Panc1 (cell line): ENCODE results near the gene RPN1. TPM values are rescaled to one million over a fixed set of nuclear protein-coding genes. Genes with fewer than 3 reads are reported as not detected.

Experiments
- ATAC-seq: fragments of 200-7000 bp; cut with Tn5 transposase; 2 replicates; pipeline ENCODE4 v1.9.1; 2020; ENCODE audit warnings: mild to moderate bottlenecking, moderate library complexity
- BruUV-seq: library from RNA; stranded (reverse); fragments of 400-500 nt; replicated peaks from 2 replicates; lab custom pipeline; 2021; lab: Mats Ljungman, UMichigan
- CTCF ChIA-PET: fragments of 300-600 bp; sonication (Branson Sonifier 250); formaldehyde crosslinking; loops from one replicate; lab custom pipeline; 2022; ENCODE audit warnings: antibody characterized with exemption; lab: Charles Lee
- POLR2A ChIA-PET: fragments of 300-600 bp; sonication (Branson Sonifier 250); formaldehyde crosslinking; loops from one replicate; lab custom pipeline; 2022; ENCODE audit warnings: antibody characterized with exemption; lab: Charles Lee
- DNase-seq: peaks from one replicate; pipeline ENCODE4 v3.0.0-alpha.2; 2010; ENCODE audit warnings: low read depth, low spot score
- H3K27ac ChIP-seq: 2 replicates; pipeline ENCODE4 v1.5.1; 2011; ENCODE audit warnings: mild to moderate bottlenecking, low read length, inconsistent platforms
- H3K27me3 ChIP-seq: fragments of 200-500 bp; sonication (Bioruptor generic); 2 replicates; pipeline ENCODE4 v1.6.0; 2014; ENCODE audit warnings: low read length, inconsistent platforms; ENCODE audit not compliant: control insufficient read depth, insufficient read depth
- H3K36me3 ChIP-seq: fragments of 200-500 bp; sonication (Bioruptor generic); 2 replicates; pipeline ENCODE4 v1.5.1; 2014; ENCODE audit warnings: inconsistent platforms, mild to moderate bottlenecking, low read length, moderate library complexity; ENCODE audit not compliant: control insufficient read depth, insufficient read depth
- H3K4me1 ChIP-seq: 2 replicates; pipeline ENCODE4 v1.5.1; 2011; ENCODE audit warnings: inconsistent platforms, mild to moderate bottlenecking, low read length, moderate library complexity; ENCODE audit not compliant: control insufficient read depth, insufficient read depth
- H3K4me3 ChIP-seq, 2 experiments: 2 replicates each; pipeline ENCODE4 v1.5.1; 2011 to 2012; ENCODE audit warnings: low read depth in 2 of 2, low read length in 2 of 2, mild to moderate bottlenecking in 2 of 2, inconsistent platforms in 1 of 2, moderate library complexity in 1 of 2
- H3K9me3 ChIP-seq: fragments of 200-500 bp; sonication (Bioruptor generic); 2 replicates; pipeline ENCODE4 v1.5.1; 2014; ENCODE audit warnings: low read depth, mild to moderate bottlenecking, inconsistent platforms, low read length, moderate library complexity; ENCODE audit not compliant: control insufficient read depth, insufficient read depth
- CTCF ChIP-seq: fragments of 450-650 bp; IDR thresholded peaks from 2 replicates; pipeline ENCODE4 v1.5.1; 2017; ENCODE audit warnings: mild to moderate bottlenecking
- POLR2AphosphoS5 ChIP-seq: IDR thresholded peaks from 2 replicates; pipeline ENCODE4 v1.6.1; 2012; ENCODE audit warnings: mild to moderate bottlenecking, low read depth, low read length, moderate library complexity
- REST ChIP-seq, 2 experiments: IDR thresholded peaks; 2 replicates each; pipeline ENCODE4 v1.6.1; 2011 to 2012; ENCODE audit warnings: low read depth in 2 of 2, control low read depth in 1 of 2, low read length in 1 of 2, mild to moderate bottlenecking in 1 of 2, moderate library complexity in 1 of 2; ENCODE audit not compliant: insufficient read depth in 1 of 2
- SIN3A ChIP-seq: IDR thresholded peaks from 2 replicates; pipeline ENCODE4 v1.6.1; 2012; ENCODE audit warnings: low read depth, mild to moderate bottlenecking, low read length, moderate library complexity, borderline replicate concordance; ENCODE audit not compliant: insufficient read depth
- TCF7L2 ChIP-seq: IDR thresholded peaks from 2 replicates; pipeline ENCODE4 v1.6.1; 2011; ENCODE audit warnings: mild to moderate bottlenecking, low read depth, low read length, inconsistent platforms
- in situ Hi-C: cut with HindIII; loops from 2 replicates; pipeline ENCODE4 v1.10.0; 2016; ENCODE audit warnings: low sequenced_read_pairs, low pct_unique_long_range_greater_than_20kb
- intact Hi-C: fragments of 100-400 bp; cut with micrococcal nuclease; formaldehyde crosslinking; loops from one replicate; pipeline ENCODE4 v1.10.0; 2022; ENCODE audit not compliant: unreplicated experiment
- total RNA-seq: library from RNA; stranded (reverse); gene quantifications from one replicate; pipeline ENCODE4 v1.2.1, GENCODE V29; 2021; ENCODE audit not compliant: unreplicated experiment

The RPN1 gene
- total RNA-seq, 1 experiment from 2014 or later, result 320 TPM

- ATAC-seq (peak; percentile 24), DNase-seq (no peak)
- no TSS peak for BruUV-seq
- POLR2A ChIA-PET, result no interaction called here
- H3K4me1 ChIP-seq, result no peaks in the 10 kb centered on the region
- no peaks in the 10 kb centered on the region for H3K9me3 ChIP-seq
- intact Hi-C loops (no loop called here), in situ Hi-C loops (no loop called here)
- TF ChIP-seq TCF7L2 (no peak), SIN3A (no peak), CTCF (no peak), REST (IDR thresholded peaks at IDR 0.05; ENCODE audit: insufficient read depth in 1 of 2, low read depth in 2 of 2, low read length in 1 of 2) (no peak), POLR2AphosphoS5 (no peak)
- H3K4me3 ChIP-seq, result no peak overlapping the region
- no peaks in the 10 kb centered on the region for H3K36me3 ChIP-seq
- no peaks in the 10 kb centered on the region for H3K27me3 ChIP-seq
- no peak overlapping the region for H3K27ac ChIP-seq
- CTCF ChIA-PET, result interaction anchor here (1.8 kb wide), 1 partner anchor 12 kb away, joined by 6 read pairs; no protein-coding TSS in a partner anchor
These were observed 78.6 kb downstream of the RPN1 start for GRCh38 chr3:128572013-128572412.

Other genes starting within 250 kb of the RPN1 start
- gene DNAJB8, start 183.9 kb downstream of the RPN1 start, total RNA-seq, result not detected
- gene GATA2, start 157.6 kb downstream of the RPN1 start, total RNA-seq, result 74.6 TPM
- gene RAB7A, start 75.4 kb upstream of the RPN1 start, total RNA-seq, result 386 TPM
- 70.9 TPM for gene ACAD9, start 228.8 kb upstream of the RPN1 start, total RNA-seq